VCaP (cell line): Measurements from ENCODE around the gene DDX49.

Source experiments
- H3K27ac ChIP-seq: fragments of 450-650 bp; 2 replicates; pipeline ENCODE4 v1.5.1; 2017
- CTCF ChIP-seq: fragments of 450-650 bp; conservative IDR thresholded peaks from 2 replicates; pipeline ENCODE4 v1.5.1; 2017; ENCODE audit warnings: mild to moderate bottlenecking, moderate library complexity

DDX49 gene

GRCh38 chr19:18964121-18964520 lies 44.6 kb downstream of the DDX49 start:
- no peak for TF ChIP-seq CTCF
- no peak overlapping the region for H3K27ac ChIP-seq

GRCh38 chr19:18966307-18966706 lies 46.8 kb downstream of the DDX49 start:
- peak overlapping the region; percentile 87 for H3K27ac ChIP-seq
- TF ChIP-seq CTCF, result no peak

GRCh38 chr19:18967358-18968146 lies 48.0 kb downstream of the DDX49 start:
- peak overlapping the region; percentile 87 for H3K27ac ChIP-seq
- TF ChIP-seq CTCF, result no peak

GRCh38 chr19:18969931-18970659 lies 50.6 kb downstream of the DDX49 start:
- no peak for TF ChIP-seq CTCF
- no peak overlapping the region for H3K27ac ChIP-seq

GRCh38 chr19:18972301-18972811 lies 52.8 kb downstream of the DDX49 start:
- TF ChIP-seq CTCF, result no peak
- H3K27ac ChIP-seq, result peak overlapping the region; percentile 31; the same call in 1 of the 2 replicates

- peak overlapping the region; percentile 31; the same call in 1 of the 2 replicates for H3K27ac ChIP-seq
- no peak for TF ChIP-seq CTCF
Observed at GRCh38 chr19:18972851-18973250, 53.3 kb downstream of the DDX49 start.

- H3K27ac ChIP-seq, result no peak overlapping the region
- no peak for TF ChIP-seq CTCF
Observed at GRCh38 chr19:18975011-18975410, 55.5 kb downstream of the DDX49 start.
